DMS 273 (cell line): ENCODE results near the gene FRAT2.
"Not testable (repeated sequence)": the region's sequence is repeated elsewhere in the genome, so short reads cannot be mapped to it uniquely, and the experiment has no call there.

ENCODE experiments used
- DNase-seq: peaks from one replicate; lab custom pipeline; 2025; ENCODE audit not compliant: unreplicated experiment; lab: John Stamatoyannopoulos, UW

FRAT2 gene

DNA sequence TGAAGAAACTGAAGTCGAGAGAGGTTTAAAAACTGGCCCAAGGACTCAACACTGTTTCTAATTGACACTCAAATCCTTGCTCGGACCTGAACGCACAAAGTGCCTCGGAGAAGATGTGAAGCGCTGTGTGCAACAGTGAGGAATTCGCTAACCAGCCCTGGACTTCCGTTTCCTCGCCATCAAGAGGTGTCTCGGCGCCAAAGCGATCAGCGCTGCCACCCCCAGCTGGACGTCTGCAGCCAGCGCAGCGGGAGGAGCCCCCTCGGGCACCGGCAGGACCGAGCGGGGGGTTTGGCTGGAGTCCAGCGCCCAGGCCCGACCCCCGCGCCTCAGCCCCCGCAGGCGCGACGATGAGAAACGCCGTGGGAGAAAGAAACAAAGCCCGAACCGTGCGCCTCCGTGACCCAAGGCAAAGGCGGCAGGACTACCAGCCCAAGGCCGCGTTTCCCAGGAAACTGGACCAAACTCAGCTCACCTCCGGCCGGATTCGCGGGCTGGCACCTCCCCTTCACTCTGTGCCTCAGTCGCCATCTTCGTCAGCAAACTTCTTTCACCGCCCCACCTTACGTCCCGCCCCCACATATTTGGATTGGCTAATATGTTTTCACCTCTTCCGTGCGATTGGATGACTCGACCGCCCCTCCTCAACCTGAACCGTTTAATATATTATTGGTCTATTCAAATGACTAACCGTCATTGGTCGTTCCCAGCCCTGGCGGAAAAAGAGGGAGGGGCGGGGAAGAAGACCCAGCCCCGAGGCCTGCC, 42.2 kb downstream of the FRAT2 start, which contains the start of gene ARHGAP19:
ARHGAP19 (minus strand) TSS at position 541 of the 765 bp plus-strand sequence; CDS start at position 531, 10 bp downstream.
- DNase-seq = peak; percentile 98

DNA sequence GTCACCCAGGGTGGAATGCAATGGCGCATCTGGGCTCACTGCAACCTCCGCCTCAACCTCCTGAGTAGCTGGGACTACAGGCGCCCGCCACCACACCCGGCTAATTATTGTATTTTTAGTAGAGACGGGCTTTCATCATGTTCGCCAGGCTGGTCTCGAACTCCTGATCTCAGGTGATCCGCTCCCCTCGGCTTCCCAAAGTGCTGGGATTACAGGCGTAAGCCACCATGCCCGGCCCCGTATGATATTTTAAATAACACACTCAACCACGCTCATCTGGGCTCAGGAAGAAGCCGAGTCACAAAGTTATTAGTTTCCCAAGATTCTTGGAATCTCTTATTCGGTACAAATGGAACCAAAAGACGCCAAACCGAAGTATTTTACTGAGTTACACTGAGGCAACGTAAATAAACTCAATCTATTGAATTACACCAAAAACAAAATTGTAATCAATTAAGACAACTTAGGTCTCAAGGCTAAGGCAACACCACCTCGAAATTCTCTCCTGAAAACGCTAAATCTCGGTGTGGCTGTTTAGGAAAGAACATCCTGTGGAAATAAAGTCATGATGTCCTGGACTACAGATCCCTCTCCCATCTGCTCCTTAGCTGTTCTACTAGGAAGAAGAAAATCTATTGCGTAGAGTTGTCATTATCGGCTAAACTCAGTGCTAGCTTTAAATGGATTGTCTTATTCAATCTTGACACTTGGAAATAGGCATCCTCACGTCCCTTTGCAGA, 43.0 kb downstream of the FRAT2 start:
- DNase-seq = no peak

DNA sequence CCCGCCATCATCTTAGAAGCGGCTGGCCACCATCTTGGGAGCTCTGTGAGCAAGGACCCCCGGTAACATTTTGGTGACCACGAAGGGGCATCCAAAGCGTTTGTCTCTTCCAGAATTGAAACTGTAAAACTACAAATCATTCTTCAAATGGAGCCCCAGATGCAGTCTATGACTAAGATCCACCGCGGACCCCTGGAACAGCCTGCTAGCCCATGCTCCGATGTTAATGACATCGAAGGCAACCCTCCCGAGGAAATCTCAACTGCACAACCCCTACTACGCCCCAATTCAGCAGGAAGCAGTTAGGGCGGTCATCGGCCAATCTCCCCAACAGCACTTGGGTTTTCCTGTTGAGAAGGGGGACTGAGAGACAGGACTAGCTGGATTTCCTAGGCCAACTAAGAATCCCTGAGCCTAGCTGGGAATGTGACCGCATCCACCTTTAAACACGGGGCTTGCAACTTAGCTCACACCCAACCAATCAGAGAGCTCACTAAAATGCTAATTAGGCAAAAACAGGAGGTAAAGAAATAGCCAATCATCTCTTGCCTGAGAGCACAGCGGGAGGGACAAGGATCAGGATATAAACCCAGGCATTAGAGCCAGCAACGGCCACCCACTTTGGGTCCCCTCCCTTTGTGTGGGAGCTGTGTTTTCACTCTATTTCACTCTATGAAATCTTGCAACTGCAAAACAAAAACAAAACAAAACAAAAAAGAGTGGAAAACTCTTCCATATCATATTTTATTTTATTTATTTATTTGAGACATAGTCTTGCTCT, 43.8 kb downstream of the FRAT2 start:
- DNase-seq = not testable (repeated sequence)

DNA sequence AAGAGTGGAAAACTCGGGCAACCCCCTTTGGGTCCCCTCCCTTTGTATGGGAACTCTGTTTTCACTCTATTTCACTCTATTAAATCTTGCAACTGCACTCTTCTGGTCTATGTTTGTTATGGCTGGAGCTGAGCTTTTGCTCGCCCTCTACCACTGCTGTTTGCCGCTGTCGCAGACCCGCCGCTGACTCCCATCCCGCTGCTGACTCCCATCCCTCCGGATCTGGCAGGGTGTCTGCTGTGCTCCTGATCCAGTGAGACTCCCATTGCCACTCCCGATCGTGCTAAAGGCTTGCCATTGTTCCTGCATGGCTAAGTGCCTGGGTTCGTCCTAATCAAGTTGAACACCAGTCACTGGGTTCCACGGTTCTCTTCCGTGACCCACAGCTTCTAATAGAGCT, 44.5 kb downstream of the FRAT2 start:
- DNase-seq = not testable (repeated sequence)
